Activated CD8-positive, alpha-beta T cell treated with anti-CD3 and anti-CD28 coated beads for 36 hours (primary cell): ENCODE measurements around the gene EFCAB8. TPM values are rescaled to one million over a fixed set of nuclear protein-coding genes. Genes with fewer than 3 reads are reported as not detected.
"Not testable (repeated sequence)": the region's sequence is repeated elsewhere in the genome, so short reads cannot be mapped to it uniquely, and the experiment has no call there.

ENCODE experiments used
- ATAC-seq: fragments of 200-7000 bp; cut with Tn5 transposase; one replicate; pipeline ENCODE4 v1.10.0; 2021; ENCODE audit warnings: mild to moderate bottlenecking, moderate library complexity
- CTCF ChIA-PET: fragments of 350-600 bp; sonication (Branson Sonifier 250); formaldehyde crosslinking; loops from one replicate; lab custom pipeline; 2021; ENCODE audit warnings: antibody characterized with exemption; lab: Charles Lee
- POLR2A ChIA-PET: fragments of 350-600 bp; sonication (Branson Sonifier 250); formaldehyde crosslinking; loops from one replicate; lab custom pipeline; 2021; ENCODE audit warnings: antibody characterized with exemption; lab: Charles Lee
- DNase-seq: peaks from one replicate; pipeline ENCODE4 v3.0.0-alpha.2; 2020
- H3K27ac Mint-ChIP-seq: one replicate; pipeline ENCODE4 v1.8.0; 2021; ENCODE audit warnings: mild to moderate bottlenecking, mixed read lengths
- H3K27me3 Mint-ChIP-seq: one replicate; pipeline ENCODE4 v1.8.0; 2021; ENCODE audit warnings: mixed read lengths
- H3K36me3 Mint-ChIP-seq: one replicate; pipeline ENCODE4 v1.8.0; 2021; ENCODE audit warnings: low read depth, mixed read lengths
- H3K4me1 Mint-ChIP-seq: one replicate; pipeline ENCODE4 v1.8.0; 2021; ENCODE audit warnings: low read depth, mixed read lengths
- H3K4me3 Mint-ChIP-seq: one replicate; pipeline ENCODE4 v1.8.0; 2021; ENCODE audit warnings: mild to moderate bottlenecking, moderate library complexity, mixed read lengths
- H3K9me3 Mint-ChIP-seq: one replicate; pipeline ENCODE4 v1.8.0; 2021; ENCODE audit warnings: mixed read lengths
- CTCF ChIP-seq: fragments of 200-600 bp; IDR thresholded peaks from one replicate; pipeline ENCODE4 v1.8.0; 2022; ENCODE audit warnings: antibody characterized with exemption, mild to moderate bottlenecking
- intact Hi-C: fragments of 100-400 bp; cut with micrococcal nuclease; formaldehyde crosslinking; loops from one replicate; pipeline ENCODE4 v1.10.0; 2022
- total RNA-seq, 2 experiments: library from RNA; stranded (reverse); gene quantifications; one replicate each; pipeline ENCODE4 v1.2.3, GENCODE V29; 2021

EFCAB8 gene
- total RNA-seq, 2 experiments from 2014 or later = 0.89 to 0.92 TPM

DNA sequence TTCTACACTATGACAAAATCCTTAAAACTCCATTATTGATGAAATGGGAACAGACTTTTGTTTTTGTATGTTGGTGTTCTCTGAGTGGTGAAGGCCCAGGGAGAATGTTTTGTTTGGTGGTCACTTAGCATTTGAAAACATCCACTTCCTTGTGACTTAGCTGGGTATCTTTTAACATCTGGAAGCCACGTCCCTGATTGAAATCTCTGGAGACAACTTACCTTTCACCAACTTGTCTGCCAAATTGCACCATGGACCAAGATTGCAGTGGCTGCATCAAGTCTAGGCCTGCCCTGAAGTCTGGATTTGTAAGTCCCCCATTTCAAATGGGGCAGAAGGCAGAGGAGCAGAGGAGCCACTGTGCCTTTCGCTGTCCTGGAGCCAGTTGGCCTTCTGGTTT is 534 bp upstream of the EFCAB8 start:
- peaks cover 15% of the 10 kb centered on the region for H3K4me1 Mint-ChIP-seq
- ATAC-seq (no peak), DNase-seq (no peak)
- no peaks in the 10 kb centered on the region for H3K27me3 Mint-ChIP-seq
- no peak for TF ChIP-seq CTCF
- no peaks in the 10 kb centered on the region for H3K9me3 Mint-ChIP-seq
- H3K36me3 Mint-ChIP-seq = peaks cover 21% of the 10 kb centered on the region
- ChIA-PET POLR2A (interaction anchor here (0.5 kb wide), 1 partner anchor 646 kb away, joined by 3 read pairs; no protein-coding TSS in a partner anchor), CTCF (no interaction called here)
- intact Hi-C loops = no loop called here
- H3K27ac Mint-ChIP-seq = peak overlapping the region; percentile 32
- no peak overlapping the region for H3K4me3 Mint-ChIP-seq

- H3K36me3 Mint-ChIP-seq = peaks cover 10% of the 10 kb centered on the region
- H3K4me1 Mint-ChIP-seq = peaks cover 4% of the 10 kb centered on the region
- no peaks in the 10 kb centered on the region for H3K27me3 Mint-ChIP-seq
- H3K4me3 Mint-ChIP-seq = no peak overlapping the region
- intact Hi-C loops = no loop called here
- no peak overlapping the region for H3K27ac Mint-ChIP-seq
- no peak for ATAC-seq
- no peak for DNase-seq
- no peaks in the 10 kb centered on the region for H3K9me3 Mint-ChIP-seq
- POLR2A ChIA-PET = no interaction called here
- CTCF ChIA-PET = no interaction called here
- TF ChIP-seq CTCF = no peak
Observed at GRCh38 chr20:32861446-32861845, 2.7 kb downstream of the EFCAB8 start.

DNA sequence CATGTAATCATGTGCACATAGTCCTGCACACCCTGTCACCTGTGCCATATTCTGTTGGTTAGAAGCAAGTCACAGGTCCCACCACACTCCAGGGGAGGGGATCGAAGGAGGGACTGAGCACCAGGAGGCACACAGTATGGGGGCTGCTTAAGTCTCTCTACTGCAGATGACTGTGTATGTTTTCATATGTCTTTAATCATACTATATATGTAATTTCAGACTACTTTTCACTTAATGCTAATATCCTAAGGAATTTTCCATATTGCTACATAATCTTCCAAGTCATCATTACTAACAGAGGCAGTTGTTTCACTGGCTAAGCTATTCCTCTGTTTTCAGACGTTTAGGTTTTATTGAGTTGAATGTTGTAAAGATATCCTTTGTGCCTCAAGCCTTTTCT is 10.8 kb downstream of the EFCAB8 start:
- Mint-ChIP-seq H3K27me3 (no peaks in the 10 kb centered on the region), H3K4me3 (no peak overlapping the region), H3K27ac (no peak overlapping the region), H3K9me3 (no peaks in the 10 kb centered on the region), H3K36me3 (no peaks in the 10 kb centered on the region), H3K4me1 (no peaks in the 10 kb centered on the region)
- CTCF ChIA-PET = no interaction called here
- ATAC-seq (no peak), DNase-seq (no peak)
- TF ChIP-seq CTCF = no peak
- POLR2A ChIA-PET = no interaction called here
- intact Hi-C loops = loop anchor here (5.0 kb wide), 1 partner anchor 77 kb away; no protein-coding TSS in a partner anchor

DNA sequence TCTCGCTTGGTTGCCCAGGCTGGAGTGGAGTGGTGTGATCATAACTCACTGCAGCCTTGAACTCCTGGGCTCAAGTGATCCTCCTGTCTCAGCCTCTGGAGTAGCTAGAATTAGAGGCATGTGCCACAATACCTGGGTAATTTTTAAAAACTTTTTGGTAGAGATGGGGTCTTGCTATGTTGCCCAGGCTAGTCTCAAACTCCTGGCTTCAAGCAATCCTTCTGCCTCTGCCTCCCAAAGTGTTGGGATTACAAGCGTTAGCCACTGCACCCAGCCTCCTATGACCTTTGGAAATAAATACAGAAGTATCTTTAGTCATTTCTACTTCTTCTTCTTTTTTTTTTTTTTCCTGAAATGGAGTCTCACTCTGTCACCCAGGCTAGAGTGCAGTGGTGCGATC is 11.8 kb downstream of the EFCAB8 start:
- intact Hi-C loops = not testable (repeated sequence)

DNA sequence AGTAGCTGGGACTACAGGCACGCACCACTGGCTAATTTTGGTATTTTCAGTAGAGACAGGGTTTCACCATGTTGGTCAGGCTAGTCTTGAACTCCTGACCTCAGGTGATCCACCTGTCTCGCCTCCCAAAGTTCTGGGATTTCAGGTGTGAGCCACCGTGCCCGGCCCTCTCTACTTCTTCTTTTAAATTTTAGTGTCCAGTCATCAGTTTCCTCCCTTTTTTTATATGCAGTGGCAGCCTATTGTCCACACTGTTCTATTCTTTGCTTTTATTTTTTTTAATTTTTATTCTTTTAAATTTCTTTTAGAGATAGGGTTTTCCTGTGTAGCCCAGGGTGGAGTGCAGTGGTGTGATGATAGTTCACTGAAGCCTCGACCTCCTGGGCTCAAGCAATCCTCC is 12.3 kb downstream of the EFCAB8 start:
- ChIA-PET CTCF (no interaction called here), POLR2A (no interaction called here)
- no peak for DNase-seq
- intact Hi-C loops = no loop called here
- Mint-ChIP-seq H3K36me3 (no peaks in the 10 kb centered on the region), H3K27ac (no peak overlapping the region), H3K27me3 (no peaks in the 10 kb centered on the region), H3K4me1 (no peaks in the 10 kb centered on the region), H3K9me3 (no peaks in the 10 kb centered on the region), H3K4me3 (no peak overlapping the region)
- no peak for ATAC-seq
- no peak for TF ChIP-seq CTCF

More for the DNA sequence above, 11.8 kb downstream of the EFCAB8 start:
- DNase-seq, H3K4me3 Mint-ChIP-seq, H3K9me3 Mint-ChIP-seq, H3K27me3 Mint-ChIP-seq, H3K4me1 Mint-ChIP-seq, H3K27ac Mint-ChIP-seq, ATAC-seq, CTCF ChIA-PET, POLR2A ChIA-PET, H3K36me3 Mint-ChIP-seq: not testable (repeated sequence)
